ENCODE data around the gene ADISSP.

DNA sequence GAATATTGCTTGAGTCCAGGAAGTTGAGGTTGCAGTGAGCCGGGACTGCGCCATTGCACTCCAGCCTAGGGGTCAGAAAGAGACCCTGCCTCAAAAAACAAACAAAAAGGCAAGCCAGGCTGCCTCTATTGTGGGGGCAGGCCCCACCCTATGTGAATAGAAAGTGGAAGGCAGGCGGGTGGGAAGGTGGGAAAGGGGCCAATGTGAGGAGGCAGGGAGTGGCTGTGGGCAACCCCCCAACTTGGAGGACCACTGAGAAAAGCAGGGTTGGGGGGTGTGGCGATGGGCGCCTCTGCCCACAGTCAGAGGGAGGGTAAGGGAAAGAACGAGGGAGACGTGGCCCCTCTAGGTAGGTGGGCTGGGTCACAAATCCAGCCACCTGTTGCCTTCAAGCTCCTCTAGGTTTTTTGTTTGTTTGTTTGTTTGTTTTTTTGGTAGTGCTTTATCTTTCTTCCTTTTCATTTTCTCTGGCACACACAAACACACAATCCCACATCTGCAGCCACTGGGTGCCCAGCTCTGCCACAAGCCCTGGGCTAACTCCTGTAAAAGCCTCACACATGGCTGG is 47.5 kb upstream of the ADISSP start:
- TF ChIP-seq, protein P1, sequence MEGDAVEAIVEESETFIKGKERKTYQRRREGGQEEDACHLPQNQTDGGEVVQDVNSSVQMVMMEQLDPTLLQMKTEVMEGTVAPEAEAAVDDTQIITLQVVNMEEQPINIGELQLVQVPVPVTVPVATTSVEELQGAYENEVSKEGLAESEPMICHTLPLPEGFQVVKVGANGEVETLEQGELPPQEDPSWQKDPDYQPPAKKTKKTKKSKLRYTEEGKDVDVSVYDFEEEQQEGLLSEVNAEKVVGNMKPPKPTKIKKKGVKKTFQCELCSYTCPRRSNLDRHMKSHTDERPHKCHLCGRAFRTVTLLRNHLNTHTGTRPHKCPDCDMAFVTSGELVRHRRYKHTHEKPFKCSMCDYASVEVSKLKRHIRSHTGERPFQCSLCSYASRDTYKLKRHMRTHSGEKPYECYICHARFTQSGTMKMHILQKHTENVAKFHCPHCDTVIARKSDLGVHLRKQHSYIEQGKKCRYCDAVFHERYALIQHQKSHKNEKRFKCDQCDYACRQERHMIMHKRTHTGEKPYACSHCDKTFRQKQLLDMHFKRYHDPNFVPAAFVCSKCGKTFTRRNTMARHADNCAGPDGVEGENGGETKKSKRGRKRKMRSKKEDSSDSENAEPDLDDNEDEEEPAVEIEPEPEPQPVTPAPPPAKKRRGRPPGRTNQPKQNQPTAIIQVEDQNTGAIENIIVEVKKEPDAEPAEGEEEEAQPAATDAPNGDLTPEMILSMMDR (conservative IDR thresholded peaks at IDR 0.05 in 1 of 2, IDR thresholded peaks at IDR 0.05 in 1 of 2; ENCODE audit: low read depth in 1 of 2, low read length in 2 of 2), result no peak
- TF ChIP-seq EZH2 (IDR thresholded peaks at IDR 0.05; ENCODE audit: low read length, missing control alignments), result no peak
